ENCODE measurements around the gene ZIC4. TPM values are rescaled to one million over a fixed set of nuclear protein-coding genes. Genes with fewer than 3 reads are reported as not detected.

Gene ZIC4
- total and polyA plus RNA-seq, 2 of the 4 experiments (the other 2 are of a cell fraction): not detected

- dilution Hi-C loops (cut with HindIII; ENCODE audit: low sequenced_read_pairs, unreplicated experiment): no loop called here
- ChIA-PET CTCF (no interaction called here), POLR2A (ENCODE audit: unreplicated experiment) (no interaction called here)
- in situ Hi-C loops (cut with MboI; ENCODE audit: low sequenced_read_pairs): no loop called here
- H4K8ac ChIP-seq (ENCODE audit: low read depth in 2 of 2, low read length in 2 of 2): no peak overlapping the region
- no peaks in the 10 kb centered on the region for H3K9me1 ChIP-seq (ENCODE audit: insufficient read depth, low read length)
- no peak overlapping the region for H2BK20ac ChIP-seq (ENCODE audit: low read depth, low read length)
- H3K36me3 ChIP-seq (ENCODE audit: control insufficient read depth, insufficient read depth, low read length): no peaks in the 10 kb centered on the region
- no peak overlapping the region for H3K4me2 ChIP-seq (ENCODE audit: low read depth, low read length)
- peaks cover 80% of the 10 kb centered on the region for H3K27me3 ChIP-seq (ENCODE audit: control insufficient read depth, insufficient read depth, low read length)
- DNase-seq (no peak), ATAC-seq (ENCODE audit: low read depth) (no peak)
- no peak overlapping the region for H2BK15ac ChIP-seq (ENCODE audit: low read depth, low read length)
- no peak overlapping the region for H3K23ac ChIP-seq (ENCODE audit: low read depth, low read length)
- H2AK9ac ChIP-seq (replicated peaks; ENCODE audit: low read depth, low read length, poor library complexity): no peak overlapping the region
- TF ChIP-seq RCOR1 (IDR thresholded peaks at IDR 0.05; ENCODE audit: insufficient replicate concordance, low read length): no peak
- TF ChIP-seq MAZ (IDR thresholded peaks at IDR 0.05; ENCODE audit: borderline replicate concordance, low read depth, low read length): no peak
- peaks cover 9% of the 10 kb centered on the region for H3K9me3 ChIP-seq (ENCODE audit: control insufficient read depth, insufficient read depth, low read length)
- no peaks in the 10 kb centered on the region for H3K79me1 ChIP-seq (ENCODE audit: low read depth in 1 of 2, low read length in 2 of 2)
- WGBS, 2 experiments (ENCODE audit: extremely low coverage in 2 of 2, insufficient read length in 1 of 2): no CpG with 5 or more reads among the region's 13 CpGs
- H3K4ac ChIP-seq (ENCODE audit: low read depth, low read length): no peak overlapping the region
- no peak overlapping the region for H4K91ac ChIP-seq (ENCODE audit: insufficient read depth, low read depth, low read length)
- no peaks in the 10 kb centered on the region for H4K20me1 ChIP-seq (ENCODE audit: insufficient read depth, low read length)
- no peaks in the 10 kb centered on the region for H3K4me1 ChIP-seq (ENCODE audit: control insufficient read depth, insufficient read depth, low read length)
- no peak overlapping the region for H2BK120ac ChIP-seq (ENCODE audit: low read depth, low read length)
- no peak overlapping the region for H3K18ac ChIP-seq (ENCODE audit: low read depth, low read length)
- no peak overlapping the region for H3K56ac ChIP-seq (ENCODE audit: extremely low read depth, insufficient read depth, low read length)
- H2AFZ ChIP-seq (replicated peaks; ENCODE audit: low read length, poor library complexity): no peak overlapping the region
- H2BK5ac ChIP-seq (ENCODE audit: low read depth, low read length, poor library complexity, severe bottlenecking): no peak overlapping the region
- intact Hi-C loops (cut with micrococcal nuclease): no loop called here
- no peak overlapping the region for H4K5ac ChIP-seq (ENCODE audit: low read depth, low read length)
- no peak overlapping the region for H3K9ac ChIP-seq (ENCODE audit: low read depth, low read length)
- no peak overlapping the region for H3K4me3 ChIP-seq (ENCODE audit: insufficient read depth, low read depth, low read length)
- H3K14ac ChIP-seq (replicated peaks; ENCODE audit: low read depth, low read length): no peak overlapping the region
- H2AK5ac ChIP-seq (ENCODE audit: low read depth, low read length): no peak overlapping the region
- no TSS peak for BruUV-seq (replicated peaks)
- H3K27ac ChIP-seq (ENCODE audit: insufficient read depth, low read length): no peak overlapping the region
These were observed 37.1 kb downstream of the ZIC4 start for GRCh38 chr3:147369231-147369630.
